Lower lobe of right lung (tissue), 2 donors: ENCODE data around the gene MICAL3. TPM values are rescaled to one million over a fixed set of nuclear protein-coding genes. Genes with fewer than 3 reads are reported as not detected.

ENCODE experiments used
- ATAC-seq, 2 donors: fragments of 200-7000 bp; cut with Tn5 transposase; one replicate each; pipeline ENCODE4 v1.9.1; 2020 to 2022; ENCODE audit warnings: mild to moderate bottlenecking in 2 of 2, moderate library complexity in 2 of 2
- DNase-seq: peaks from one replicate; pipeline ENCODE4 v3.0.0-alpha.2; 2020
- H3K27ac ChIP-seq: fragments of 200-600 bp; one replicate; pipeline ENCODE4 v1.8.0; 2022
- H3K27me3 ChIP-seq: fragments of 200-600 bp; one replicate; pipeline ENCODE4 v1.8.0; 2022; ENCODE audit warnings: low read depth
- H3K36me3 ChIP-seq: fragments of 200-600 bp; one replicate; pipeline ENCODE4 v1.8.0; 2022; ENCODE audit warnings: mild to moderate bottlenecking
- H3K4me1 ChIP-seq: fragments of 200-600 bp; one replicate; pipeline ENCODE4 v1.8.0; 2022
- H3K4me3 ChIP-seq: fragments of 200-600 bp; one replicate; pipeline ENCODE4 v1.8.0; 2022; ENCODE audit warnings: mild to moderate bottlenecking
- H3K9me3 ChIP-seq: fragments of 200-600 bp; one replicate; pipeline ENCODE4 v1.8.0; 2022
- CTCF ChIP-seq: fragments of 200-600 bp; IDR thresholded peaks from one replicate; pipeline ENCODE4 v1.8.0; 2022; ENCODE audit warnings: antibody characterized with exemption, mild to moderate bottlenecking
- intact Hi-C: fragments of 100-400 bp; cut with DNase I; formaldehyde crosslinking; loops from one replicate; pipeline ENCODE4 v1.11.0; 2022
- total RNA-seq: library from RNA; stranded (reverse); fragmentation: NEBNext Ultra II Directional; extraction: Animal tissue kit (Norgen Biotek cat#: 25700); gene quantifications from one replicate; pipeline ENCODE4 v1.2.1, GENCODE V29; 2021
- donor health status: DM: no; HTN: yes; CAD: no; lungs with severe emphysema.

Gene MICAL3
- total RNA-seq, 1 donor from 2014 or later, result 23.5 TPM

DNA sequence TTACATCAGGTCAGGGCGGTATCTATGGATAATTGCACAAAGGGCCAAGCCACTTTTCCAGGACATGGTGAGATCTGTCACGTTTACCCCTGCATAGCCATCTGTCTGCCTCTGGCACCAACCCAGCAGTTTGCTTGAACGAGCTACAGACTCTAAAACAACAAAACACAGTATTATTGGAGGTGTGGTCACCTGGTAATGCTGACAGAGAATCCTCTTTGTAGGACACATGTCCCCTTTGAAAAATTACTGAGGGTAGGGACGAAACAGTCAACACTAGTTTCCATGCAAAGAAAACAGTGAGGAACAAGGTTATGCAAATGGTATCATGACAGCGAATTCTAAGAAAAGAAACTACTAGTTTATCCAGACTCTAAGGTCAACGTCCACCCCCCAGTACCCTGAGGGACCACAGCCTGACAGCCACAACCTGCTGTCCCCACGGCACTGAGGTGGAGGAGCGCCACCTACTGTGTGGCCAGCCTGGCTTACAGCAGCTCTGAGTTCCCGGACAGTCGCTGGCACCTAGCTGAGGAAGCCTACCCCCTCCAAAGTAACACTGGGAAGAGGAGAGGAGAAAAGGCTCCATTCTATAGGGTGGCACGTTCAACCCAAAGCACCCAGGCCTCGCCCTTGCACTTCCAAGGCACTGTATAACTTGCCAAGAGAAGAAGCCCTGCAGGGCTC is 132.7 kb downstream of the MICAL3 start:
- Histone ChIP-seq H3K4me3 (no peak overlapping the region), H3K9me3 (no peaks in the 10 kb centered on the region), H3K4me1 (no peaks in the 10 kb centered on the region), H3K27me3 (no peaks in the 10 kb centered on the region), H3K27ac (no peak overlapping the region), H3K36me3 (peaks cover 55% of the 10 kb centered on the region)
- intact Hi-C loops, result no loop called here
- TF ChIP-seq CTCF, result peak; percentile 25
- DNase-seq (no peak), ATAC-seq (peak in 1 of 2 donors; percentile 42)

DNA sequence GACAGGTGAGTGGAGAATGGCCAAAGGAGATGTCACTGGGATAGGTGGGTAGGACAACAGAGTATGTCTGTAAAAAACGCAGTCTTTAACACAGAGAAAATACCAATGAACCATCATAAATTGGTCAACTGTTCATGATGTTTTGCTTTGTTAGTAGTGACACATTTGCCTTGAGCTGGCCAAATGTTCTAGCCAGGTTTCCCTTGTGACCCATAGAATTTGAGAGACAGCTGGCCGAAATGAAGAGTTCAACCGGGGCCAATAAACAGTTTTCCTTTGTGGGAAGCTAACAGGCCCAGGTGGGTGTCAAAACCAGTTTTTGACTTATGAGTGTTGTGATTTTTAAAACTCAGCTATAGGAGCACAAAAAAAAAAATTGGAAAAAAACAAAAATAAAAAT is 133.5 kb downstream of the MICAL3 start:
- TF ChIP-seq CTCF, result no peak
- ATAC-seq, result no peak

GRCh38 chr22:17890245-17890671 is 134.1 kb downstream of the MICAL3 start:
- peaks cover 64% of the 10 kb centered on the region for H3K36me3 ChIP-seq
- no peaks in the 10 kb centered on the region for H3K27me3 ChIP-seq
- H3K9me3 ChIP-seq, result no peaks in the 10 kb centered on the region
- no peak overlapping the region for H3K27ac ChIP-seq
- H3K4me3 ChIP-seq, result no peak overlapping the region
- intact Hi-C loops, result no loop called here
- DNase-seq, result no peak
- no peak for TF ChIP-seq CTCF
- no peak for ATAC-seq
- H3K4me1 ChIP-seq, result no peaks in the 10 kb centered on the region

More for the DNA sequence above, 133.5 kb downstream of the MICAL3 start:
- no peaks in the 10 kb centered on the region for H3K4me1 ChIP-seq
- no peak for DNase-seq
- intact Hi-C loops, result no loop called here
- no peaks in the 10 kb centered on the region for H3K27me3 ChIP-seq
- H3K4me3 ChIP-seq, result no peak overlapping the region
- H3K27ac ChIP-seq, result no peak overlapping the region
- no peaks in the 10 kb centered on the region for H3K9me3 ChIP-seq
- H3K36me3 ChIP-seq, result peaks cover 62% of the 10 kb centered on the region

- Histone ChIP-seq H3K9me3 (no peaks in the 10 kb centered on the region), H3K4me3 (no peak overlapping the region), H3K36me3 (peaks cover 63% of the 10 kb centered on the region), H3K27ac (no peak overlapping the region), H3K27me3 (no peaks in the 10 kb centered on the region), H3K4me1 (no peaks in the 10 kb centered on the region)
- DNase-seq (no peak), ATAC-seq (no peak)
- TF ChIP-seq CTCF, result no peak
- intact Hi-C loops, result no loop called here
These were observed 135.5 kb downstream of the MICAL3 start for GRCh38 chr22:17888855-17889254.

DNA sequence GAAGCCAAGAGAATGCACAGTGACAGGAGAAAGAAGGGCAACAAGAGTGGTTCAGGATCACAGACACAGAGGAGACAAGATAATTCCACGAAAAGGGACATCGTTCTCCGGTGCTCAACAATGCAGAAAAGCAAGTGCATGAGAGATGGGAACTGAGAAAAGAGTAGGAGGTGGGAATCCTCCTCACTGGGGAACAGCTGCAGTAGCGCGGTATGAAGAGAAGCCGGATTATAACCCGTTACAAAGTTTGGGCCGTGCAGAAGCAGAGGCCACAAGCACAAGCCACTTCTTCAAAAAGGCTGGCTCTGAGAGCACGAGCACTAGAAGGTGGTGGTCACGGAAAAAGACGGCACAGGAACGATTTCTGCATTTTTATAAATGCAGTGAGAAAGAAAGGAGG is 135.9 kb downstream of the MICAL3 start:
- H3K27me3 ChIP-seq, result no peaks in the 10 kb centered on the region
- no peaks in the 10 kb centered on the region for H3K4me1 ChIP-seq
- DNase-seq (no peak), ATAC-seq (no peak)
- intact Hi-C loops, result no loop called here
- no peak overlapping the region for H3K4me3 ChIP-seq
- peaks cover 64% of the 10 kb centered on the region for H3K36me3 ChIP-seq
- no peak for TF ChIP-seq CTCF
- no peak overlapping the region for H3K27ac ChIP-seq
- no peaks in the 10 kb centered on the region for H3K9me3 ChIP-seq
